OCI-M2 (cell line): ENCODE results near the gene FOXE3.

Experiments used
- DNase-seq: peaks from one replicate; lab custom pipeline; 2025; ENCODE audit not compliant: unreplicated experiment; lab: John Stamatoyannopoulos, UW

FOXE3 gene

DNA sequence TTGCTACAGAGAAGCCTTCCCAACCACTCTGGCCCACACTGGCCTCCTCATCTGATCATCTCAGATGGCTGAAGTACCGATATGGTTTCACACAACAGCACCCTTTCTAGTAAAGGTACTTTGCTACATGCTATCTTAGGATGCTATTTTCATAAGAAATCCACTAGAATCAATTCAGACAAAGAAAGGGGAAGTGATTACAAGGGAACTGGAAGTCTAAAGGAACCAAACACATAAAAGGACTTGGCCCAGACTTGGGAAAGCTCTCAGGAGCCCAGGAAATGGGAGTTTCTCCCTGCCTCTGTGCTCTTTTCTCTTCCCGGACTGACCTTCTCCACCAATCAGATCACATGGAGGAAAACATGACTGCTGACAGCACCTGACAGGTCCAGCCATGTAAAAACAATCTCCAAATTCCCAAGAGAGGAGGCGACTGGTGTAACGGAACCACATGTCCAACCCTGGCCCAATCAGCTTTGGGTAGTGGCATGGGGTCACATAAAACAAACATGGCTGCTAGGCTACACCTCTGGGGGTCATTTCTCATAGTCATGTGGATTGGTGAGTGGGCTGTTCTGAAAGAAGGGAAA, 12.7 kb upstream of the FOXE3 start:
- DNase-seq = no peak

DNA sequence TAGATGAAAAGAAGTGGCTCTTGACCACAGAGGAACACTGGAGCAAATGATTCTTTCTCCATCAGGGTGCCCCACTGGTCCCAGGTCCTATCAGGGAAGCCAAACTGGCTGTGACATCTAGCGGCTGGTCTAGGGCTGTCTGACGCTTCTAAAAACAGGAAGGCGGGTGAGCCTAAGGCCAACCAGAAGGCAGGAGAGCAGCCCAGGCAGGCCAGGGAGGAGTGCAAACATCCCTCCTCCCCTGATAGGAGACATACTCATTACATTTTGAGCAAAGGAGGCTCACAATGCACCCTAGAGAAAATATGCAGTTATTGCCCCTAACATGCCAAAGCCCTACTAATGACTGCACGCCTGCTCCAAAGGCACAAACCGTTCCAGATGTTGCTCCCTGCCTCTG, 10.4 kb upstream of the FOXE3 start:
- DNase-seq = no peak

DNA sequence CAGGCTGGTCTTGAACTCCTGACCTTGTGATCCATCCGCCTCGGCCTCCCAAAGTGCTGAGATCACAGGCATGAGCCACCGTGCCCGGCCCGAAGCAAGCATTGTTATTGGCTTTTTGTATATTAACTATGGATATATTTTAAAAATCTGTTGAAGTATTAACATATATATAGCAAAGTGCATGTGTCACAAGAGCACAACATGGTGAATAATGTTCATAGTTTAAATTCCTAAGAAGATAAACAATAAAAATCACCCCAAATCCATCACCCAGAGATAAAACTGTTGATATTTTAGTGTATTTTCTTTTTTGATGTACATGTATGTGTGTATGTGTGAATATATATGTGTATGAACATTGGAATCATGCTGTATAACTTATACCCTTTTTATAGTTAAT, 9.1 kb upstream of the FOXE3 start:
- no peak for DNase-seq

DNA sequence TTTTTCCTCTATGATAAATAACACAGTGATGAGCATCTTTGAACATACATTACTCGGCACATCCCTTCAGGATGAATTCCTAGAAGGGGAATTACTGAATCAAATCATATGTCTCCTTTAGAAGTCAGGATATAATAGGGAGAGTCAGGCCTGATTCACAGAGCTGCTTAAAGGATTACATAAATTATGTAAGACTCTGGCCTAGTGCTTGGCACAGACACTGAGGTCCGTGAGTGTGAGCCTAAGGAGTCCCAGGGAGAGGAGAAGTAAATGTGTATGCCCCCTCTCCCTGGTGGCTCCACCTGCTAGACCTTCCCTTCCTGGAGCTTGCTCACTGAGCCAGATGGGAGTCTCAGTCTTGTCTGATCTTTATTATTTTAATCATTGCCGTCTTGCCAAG, 8.6 kb upstream of the FOXE3 start:
- DNase-seq = no peak

DNA sequence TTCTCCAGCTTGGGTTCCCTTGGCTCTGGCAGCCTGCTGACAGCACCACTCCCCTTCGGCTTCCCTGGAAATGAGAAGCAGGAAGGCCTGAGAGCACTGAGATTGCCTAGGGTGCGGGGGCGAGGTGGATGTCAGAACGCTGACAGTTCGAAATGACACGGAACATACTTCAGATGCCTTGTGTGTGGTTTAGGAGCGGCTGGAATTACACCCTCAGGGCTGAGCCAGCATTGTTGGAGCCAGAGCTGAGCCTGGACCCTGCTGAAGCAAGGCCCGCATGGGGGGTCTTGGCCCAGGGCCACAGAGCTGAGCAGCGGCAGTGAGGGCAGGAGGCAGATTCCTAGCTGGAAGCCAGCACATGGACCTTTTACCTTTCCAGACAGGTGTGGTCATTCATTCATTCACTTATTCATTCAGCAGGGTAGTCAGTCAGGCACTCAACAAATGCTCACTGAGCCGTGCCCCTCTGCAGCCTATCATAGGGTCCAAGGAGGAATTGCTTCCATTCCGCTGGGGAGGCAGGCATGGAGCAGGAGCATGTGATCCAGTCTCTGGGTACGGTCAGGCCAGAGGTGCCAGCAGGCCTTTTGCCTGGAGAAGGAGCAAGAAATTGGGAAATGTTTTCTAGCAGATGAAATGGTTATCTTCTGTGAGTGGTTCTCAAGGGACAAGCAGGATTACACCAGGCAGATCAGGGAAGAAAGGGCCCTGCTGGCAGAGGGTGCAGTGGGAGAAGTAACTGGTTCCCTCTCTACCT, 6.6 kb upstream of the FOXE3 start:
- DNase-seq = no peak

DNA sequence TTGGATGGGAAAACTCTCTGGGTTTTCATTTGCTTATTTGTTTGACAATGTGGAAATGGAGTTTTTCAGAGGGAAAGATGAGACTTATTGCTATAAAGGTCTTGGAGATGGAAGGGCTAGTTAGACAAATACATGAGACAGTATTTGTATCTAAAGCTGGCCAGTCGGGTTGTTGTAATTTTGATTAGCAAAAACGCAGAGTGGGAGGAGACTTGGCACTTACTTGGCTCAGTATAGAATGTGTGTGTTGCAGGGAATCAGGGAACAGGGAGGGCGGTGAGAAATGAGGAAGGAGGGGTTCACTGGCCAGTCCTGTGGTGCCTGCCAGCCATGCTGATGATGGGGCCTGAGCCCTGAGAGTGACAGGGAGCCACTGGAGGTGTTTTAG, 6.0 kb upstream of the FOXE3 start:
- no peak for DNase-seq

DNA sequence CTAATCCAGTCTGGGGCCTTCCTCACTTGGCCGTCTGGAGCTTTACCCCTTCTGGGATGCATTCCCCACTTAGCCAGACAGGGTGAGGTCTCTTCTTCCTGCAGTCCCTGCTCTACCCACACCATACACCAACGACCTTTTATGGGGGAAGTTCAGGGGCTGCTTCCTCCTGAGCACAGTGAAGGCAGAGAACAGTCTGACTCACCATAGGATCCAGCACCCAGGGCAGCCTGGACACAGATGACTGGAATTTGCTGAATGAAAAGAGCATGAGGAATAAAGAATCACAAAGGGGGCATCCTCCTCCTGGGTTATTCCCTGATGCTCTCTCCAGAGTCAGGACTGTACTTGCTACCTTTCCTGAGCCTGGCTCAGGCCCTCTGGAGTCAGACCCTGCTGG, 4.6 kb upstream of the FOXE3 start:
- DNase-seq = no peak

DNA sequence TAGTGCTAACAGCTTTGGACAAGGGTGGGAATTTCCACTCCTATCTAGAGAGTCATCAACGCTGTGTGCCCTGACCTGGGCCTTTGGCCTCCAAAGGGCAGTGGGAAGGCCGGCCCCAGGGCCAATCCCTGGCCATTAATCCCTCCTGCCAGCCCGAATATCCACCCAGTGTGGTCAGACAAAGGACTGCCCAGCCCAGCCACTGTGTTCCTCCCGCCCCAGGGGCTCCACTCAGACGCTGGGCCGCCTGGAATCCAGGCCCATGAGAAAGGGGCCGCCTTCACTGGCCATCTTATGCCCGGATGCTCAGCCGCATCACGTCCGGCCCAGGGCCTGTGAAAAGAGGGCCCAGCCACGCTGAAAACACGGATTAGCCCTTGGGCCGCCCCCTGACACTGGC, 3.6 kb upstream of the FOXE3 start:
- DNase-seq = no peak

DNA sequence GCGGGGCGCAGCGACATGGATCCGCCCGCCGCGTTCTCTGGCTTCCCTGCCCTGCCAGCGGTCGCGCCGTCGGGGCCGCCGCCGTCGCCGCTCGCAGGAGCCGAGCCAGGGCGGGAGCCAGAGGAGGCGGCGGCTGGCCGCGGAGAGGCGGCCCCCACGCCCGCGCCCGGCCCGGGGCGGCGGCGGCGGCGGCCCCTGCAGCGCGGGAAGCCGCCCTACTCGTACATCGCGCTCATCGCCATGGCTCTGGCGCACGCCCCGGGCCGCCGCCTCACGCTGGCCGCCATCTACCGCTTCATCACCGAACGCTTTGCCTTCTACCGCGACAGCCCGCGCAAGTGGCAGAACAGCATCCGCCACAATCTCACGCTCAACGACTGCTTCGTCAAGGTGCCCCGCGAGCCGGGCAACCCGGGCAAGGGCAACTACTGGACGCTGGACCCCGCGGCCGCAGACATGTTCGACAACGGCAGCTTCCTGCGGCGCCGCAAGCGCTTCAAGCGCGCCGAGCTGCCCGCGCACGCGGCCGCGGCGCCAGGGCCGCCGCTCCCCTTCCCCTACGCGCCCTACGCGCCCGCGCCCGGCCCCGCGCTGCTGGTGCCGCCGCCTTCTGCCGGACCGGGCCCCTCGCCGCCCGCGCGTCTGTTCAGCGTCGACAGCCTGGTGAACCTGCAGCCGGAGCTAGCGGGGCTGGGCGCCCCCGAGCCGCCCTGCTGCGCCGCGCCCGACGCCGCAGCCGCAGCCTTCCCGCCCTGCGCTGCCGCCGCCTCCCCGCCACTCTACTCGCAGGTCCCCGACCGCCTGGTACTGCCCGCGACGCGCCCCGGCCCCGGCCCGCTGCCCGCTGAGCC, 459 bp downstream of the FOXE3 start:
- DNase-seq = no peak

DNA sequence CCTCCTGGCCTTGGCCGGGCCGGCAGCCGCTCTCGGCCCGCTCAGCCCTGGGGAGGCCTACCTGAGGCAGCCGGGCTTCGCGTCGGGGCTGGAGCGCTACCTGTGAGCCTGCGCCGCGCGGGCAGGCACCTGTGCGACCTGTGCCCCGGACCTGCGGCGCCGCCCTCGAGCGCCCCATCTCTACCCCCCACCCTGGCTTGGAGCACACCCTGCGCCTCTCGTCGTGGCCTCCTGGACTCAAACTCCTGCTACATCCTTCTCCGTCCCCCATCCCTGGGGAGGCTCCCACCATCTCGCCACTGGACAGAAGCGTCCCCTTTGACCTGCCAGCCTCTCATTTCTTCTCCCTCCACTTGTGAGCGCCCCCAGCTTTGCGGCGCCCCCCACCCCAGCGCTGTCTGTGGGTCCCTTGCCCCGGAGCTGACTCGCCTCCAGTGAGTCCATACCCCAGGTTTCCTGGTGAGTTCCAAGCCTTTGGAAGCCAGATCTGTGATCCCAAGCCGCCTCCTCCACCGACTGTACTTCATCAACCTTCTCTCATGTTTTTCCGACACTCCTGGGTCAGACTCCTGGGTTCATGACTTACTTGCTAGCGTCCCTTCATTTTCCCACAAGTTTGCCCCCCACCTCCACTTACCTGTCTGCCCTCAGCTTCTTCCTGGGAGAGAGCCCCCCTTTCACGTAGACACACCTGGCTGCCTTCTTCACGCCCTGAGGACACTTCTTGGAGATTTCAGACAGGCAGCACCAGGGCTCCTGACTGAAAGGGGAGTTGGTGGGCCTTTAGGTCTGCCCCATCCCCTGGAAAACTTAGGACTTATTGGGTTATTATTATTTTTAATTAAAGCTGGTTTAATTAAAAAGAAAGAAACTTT, 1.3 kb downstream of the FOXE3 start:
- DNase-seq = no peak

DNA sequence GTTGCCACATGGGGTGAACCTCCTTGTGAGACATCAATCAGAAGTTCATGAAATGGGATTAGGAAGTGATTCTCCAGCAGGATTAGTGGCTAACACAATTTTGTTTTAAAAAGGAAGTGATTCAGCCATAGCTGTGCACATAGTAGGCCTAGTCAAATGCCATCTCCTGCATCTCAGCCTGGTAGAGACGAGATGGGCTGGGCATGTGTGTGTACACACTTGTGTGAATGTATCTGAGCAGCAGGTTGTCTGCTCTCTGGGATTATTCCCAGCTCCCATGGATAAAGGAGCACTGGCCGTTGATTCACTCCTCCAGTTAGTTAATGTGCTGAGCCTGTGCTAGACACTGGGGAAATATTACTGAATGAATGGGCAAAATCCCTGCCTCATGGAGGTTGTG, 2.0 kb downstream of the FOXE3 start:
- DNase-seq = no peak

DNA sequence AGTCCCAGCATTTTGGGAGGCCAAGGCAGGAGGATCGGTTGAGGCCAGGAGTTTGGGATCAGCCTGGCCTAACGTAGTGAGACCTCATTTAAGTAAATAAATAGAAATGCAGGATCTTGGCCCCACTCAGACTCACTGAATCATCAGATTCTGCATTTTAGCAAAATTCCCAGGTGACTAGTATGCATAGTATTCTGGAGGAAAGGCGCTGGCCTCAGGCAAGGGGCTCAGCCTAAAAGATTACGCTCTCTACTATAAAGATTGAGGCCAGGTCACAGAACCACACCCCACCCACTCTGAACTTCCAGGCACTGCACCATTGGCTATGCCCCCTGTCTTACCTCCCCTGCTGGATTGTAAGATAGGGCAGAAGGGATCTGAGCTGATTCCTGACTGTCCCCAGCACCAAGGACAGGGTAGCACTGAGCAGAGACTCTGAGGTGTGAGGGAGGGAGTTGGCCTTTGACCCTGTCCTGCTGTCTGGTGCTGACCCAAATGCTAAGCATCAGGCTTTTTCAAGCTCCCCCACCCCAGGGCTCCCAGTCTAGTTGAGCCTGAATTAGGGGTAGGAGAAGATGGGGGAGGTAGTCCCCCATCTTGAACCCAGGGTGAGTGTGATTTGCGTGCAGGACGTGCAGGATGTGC, 2.7 kb downstream of the FOXE3 start:
- no peak for DNase-seq

DNA sequence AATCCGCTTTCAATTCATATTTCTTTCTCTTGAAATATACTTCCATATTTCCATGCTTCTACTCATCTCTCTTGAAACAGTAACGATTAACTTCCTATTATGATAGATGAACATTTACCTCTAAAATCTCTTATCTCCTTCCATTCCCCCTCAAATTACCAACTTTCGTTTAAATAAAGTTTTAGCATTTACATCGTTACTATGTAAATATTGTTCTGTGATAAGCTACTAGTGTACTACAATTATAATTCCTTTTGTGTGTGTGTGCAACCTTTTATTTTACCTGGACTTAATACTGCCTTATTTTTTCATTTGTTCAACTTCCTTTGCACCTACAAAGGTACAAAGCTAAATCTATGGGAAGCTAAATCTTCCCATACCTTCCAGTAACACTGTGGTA, 4.5 kb downstream of the FOXE3 start:
- no peak for DNase-seq

DNA sequence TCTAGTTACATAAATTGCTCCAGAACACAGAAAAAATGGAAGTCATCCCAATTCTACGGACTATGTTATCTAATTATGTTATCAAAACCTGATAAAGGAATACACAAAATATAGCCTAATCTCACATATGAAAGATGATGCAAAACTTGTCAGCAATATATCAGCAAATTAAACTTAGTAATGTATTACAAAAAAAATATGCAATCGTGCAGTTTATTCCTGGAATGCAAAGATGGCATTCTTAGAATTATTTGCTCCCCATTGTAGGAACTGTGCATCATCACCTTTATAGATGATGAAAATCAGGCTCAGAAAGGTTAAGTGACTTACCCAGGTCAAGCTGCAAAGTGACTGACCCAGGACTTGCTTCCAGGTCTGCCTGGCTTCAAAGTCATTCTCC, 7.8 kb downstream of the FOXE3 start:
- no peak for DNase-seq

DNA sequence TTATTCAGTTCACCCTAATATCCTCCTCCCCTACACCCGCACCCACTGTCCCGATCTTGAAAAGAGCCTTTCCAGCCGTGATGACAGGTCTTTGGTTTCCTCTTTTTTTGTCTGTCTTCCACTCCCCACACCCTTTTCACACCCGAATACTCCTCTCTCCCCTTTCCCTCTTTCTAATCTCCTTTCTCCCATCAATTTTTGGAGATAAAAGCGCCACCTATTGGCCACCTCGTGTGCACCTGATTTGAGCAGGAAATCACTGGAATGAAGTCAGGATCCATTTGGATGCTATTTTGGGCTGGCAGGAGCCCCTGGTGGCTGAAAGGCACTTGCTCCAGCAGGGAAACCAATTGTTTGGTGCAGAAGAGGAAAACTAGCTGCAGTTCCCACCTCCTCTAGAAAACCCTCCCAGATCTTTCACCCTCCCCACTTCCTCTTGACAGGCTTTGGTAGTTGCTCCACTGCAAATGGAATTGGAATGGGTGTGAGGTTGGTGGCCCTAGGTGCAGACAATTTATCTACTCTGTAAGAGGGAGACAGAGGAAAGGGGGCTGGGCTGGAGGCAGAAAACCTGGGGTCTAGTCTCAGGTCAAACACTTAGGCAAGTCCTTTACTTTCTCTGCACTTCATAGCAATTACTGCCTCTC, 8.4 kb downstream of the FOXE3 start:
- DNase-seq = no peak

DNA sequence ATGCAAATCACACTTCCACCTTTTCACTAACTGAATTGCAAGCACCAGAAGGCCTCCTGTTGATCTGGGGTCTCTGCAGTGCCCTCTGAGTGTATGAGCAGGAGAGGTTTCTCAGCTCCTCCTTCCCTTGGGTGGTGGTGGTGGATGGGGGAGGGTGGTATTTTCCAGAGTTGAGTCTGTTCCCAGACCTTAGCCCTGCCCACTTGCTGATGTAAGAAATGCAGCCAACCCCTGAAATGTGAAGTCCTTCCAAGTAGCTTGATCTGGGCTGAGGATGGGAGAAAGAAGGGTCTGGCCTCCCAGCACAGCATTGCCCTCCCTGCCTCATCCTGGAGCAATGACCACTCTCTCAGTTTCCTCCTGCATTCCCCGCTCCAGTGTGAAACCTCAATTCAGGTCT, 15.4 kb downstream of the FOXE3 start:
- DNase-seq = no peak

DNA sequence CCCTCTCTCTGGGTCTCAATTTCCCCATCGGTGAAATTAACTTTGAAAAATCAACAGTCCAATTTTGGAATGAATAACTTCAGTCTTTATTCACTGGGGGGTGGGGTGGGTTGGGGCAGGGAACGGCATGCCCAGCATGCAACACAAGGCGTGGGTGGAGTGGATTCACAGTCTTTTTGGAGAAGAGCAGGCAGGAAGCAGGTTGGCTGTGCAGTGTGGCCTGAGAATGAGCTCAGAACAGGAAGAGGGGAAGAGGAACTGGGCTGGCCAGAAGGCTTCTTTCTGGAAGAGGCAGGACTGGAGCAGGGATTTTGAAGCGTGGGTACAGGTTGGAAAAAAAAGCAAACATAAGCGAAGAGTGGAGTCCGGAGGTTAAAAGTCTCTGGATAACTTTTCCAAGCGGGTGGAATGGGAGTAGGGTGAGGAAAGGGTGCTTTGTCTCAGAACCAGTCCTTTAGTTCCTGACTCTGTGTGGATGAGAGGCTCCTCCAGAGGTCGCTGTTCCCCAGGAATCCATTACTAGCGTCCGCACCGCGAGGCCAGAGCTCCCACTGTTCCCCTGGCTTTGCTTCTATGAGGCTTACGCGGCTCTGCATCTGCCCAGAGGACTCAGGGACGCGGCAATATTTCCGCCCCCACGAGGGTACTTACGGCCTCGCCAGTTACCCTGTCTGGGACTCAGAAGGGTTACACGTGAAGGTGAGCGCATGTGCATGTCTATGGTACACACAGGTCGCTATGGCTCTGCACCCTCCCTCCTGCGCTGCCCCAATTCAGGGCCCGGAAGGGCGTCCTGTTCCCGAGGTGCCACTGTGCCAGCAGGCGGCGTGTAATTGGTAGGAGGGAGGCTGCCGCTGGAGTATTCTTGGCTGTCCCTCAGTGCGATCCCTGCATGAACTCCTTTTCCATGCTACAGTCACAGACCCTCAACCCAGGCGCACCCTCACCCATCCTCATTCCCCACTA, 16.3 kb downstream of the FOXE3 start:
- no peak for DNase-seq

DNA sequence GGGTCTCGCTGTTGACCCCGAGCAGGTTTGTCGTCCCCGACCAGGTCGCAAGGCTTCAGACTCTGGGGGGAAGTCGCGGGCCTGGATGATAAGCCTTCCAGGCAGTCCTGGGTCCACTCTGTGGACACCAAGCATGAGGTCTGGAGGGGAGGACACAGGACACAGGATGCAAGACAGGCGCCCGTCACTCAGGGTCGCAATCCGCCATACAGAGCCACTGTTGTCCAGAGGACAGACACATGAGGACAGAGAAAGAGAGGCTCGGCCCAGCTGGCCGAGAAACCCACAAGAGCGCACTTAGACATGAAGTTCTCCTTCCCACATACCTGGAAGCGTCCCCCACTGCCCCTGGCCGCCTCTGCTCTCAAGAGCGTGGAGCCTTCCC, 16.9 kb downstream of the FOXE3 start:
- DNase-seq = no peak

DNA sequence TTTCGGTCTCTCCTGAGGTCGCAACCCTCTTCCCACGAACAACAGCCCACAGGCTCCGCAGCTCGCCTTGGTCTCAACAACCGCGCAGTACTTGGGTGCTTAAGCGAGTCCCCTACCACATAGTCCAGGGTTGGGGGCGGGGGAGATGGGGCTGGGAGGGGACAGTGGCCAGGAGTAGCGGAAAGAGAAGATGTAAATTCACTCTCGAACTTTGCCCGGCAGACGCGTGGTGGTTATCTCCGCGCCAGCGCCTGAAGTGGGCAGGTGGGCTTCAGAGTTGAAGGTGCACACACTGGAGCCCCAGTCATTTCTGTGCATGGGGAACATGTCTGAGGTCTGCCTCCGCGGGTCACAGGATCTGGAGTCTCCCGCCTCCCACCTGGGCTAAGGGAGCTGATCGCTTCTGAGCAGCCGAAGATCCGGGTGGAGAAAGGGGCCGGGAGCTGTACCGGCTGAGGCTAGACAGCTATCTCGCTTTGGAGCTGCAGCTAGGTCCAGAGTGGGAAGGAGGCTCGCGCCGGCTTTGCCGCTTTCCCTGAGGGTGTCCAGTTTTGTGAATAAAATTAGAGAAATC, 17.5 kb downstream of the FOXE3 start:
- no peak for DNase-seq
